Upper lobe of left lung (tissue), 6 donors: ENCODE data around the gene IPO9. TPM values are rescaled to one million over a fixed set of nuclear protein-coding genes. Genes with fewer than 3 reads are reported as not detected.

Source experiments
- small RNA-seq, 4 donors: library from RNA; depleted of rRNA; stranded (forward); fragments of <200 nt; gene quantifications; one replicate each; pipeline ENCODE3, GENCODE V24; 2016
- total RNA-seq, 6 donors: library from RNA; depleted of rRNA in 4 of 6; stranded (reverse); fragments of >200 nt in 4 of 6; gene quantifications; one replicate each; pipeline versions ENCODE4 v1.1.0 to v1.2.1, GENCODE V29; 2016 to 2021
- donor health status: DM: no; HTN: no; CAD: no; lungs with moderate emphysema.
- donor health status: DM: no; HTN: yes; CAD: no; lungs with severe emphysema.

Gene IPO9
- total RNA-seq, 6 donors from 2014 or later, result 22.8 to 46.7 (median 35.7) TPM

Small RNA genes within 50 kb of the gene (small RNA-seq; reads per million reads assigned to genes)
- gene MIR1231 (0 to 0.07 (median 0) reads per million in 4 donors), gene MIR6739 (0 to 0.06 (median 0) reads per million in 4 donors)

Other genes starting within 250 kb of the IPO9 start
- gene SHISA4, start 59.7 kb downstream of the IPO9 start, total RNA-seq, result 10 to 100 TPM in 5 of 6 donors, 1 to 10 TPM in 1; 4.6 to 20.9 (median 11.8) TPM
- 10 to 100 TPM; 16.6 to 28.1 (median 22.9) TPM for gene LMOD1, start 117.4 kb downstream of the IPO9 start, total RNA-seq
- gene TIMM17A, start 126.3 kb downstream of the IPO9 start, total RNA-seq, result 10 to 100 TPM; 11.7 to 38.9 (median 23.2) TPM
- gene RNPEP, start 153.5 kb downstream of the IPO9 start, total RNA-seq, result 100 to 1,000 TPM in 2 of 6 donors, 10 to 100 TPM in 4; 67.7 to 116 (median 76.5) TPM
- 100 to 1,000 TPM in 4 of 6 donors, 10 to 100 TPM in 2; 82.8 to 261 (median 137) TPM for gene ELF3, start 181.4 kb downstream of the IPO9 start, total RNA-seq